HG02588 (cell line): ENCODE data around the gene ACVR1.

Experiments
- ATAC-seq: cut with Tn5 transposase; IDR thresholded peaks from one replicate; pipeline ENCODE4 v1.9.1; 2021; ENCODE audit warnings: mild to moderate bottlenecking, moderate library complexity; ENCODE audit not compliant: unreplicated experiment

ACVR1 gene

GRCh38 chr2:157857881-157858280, 18.2 kb downstream of the ACVR1 start:
- no peak for ATAC-seq

DNA sequence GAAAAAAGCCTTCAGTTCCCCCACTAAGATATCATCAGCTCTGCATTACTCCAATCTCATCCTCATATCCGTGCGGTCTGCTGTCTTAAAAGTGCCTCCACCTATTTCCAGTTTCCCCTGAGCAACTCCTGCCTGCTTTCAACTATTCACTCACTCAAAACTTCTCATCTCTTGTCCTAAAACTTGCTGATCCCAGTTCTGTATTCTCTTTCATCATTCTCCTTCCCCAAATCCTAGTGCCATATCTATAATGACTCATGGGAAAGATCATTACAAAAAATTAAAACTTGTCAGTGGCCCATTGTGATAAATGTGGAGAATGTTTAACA, 20.0 kb downstream of the ACVR1 start:
- no peak for ATAC-seq

- no peak for ATAC-seq
These were observed 22.3 kb downstream of the ACVR1 start for GRCh38 chr2:157853820-157854219.

GRCh38 chr2:157853211-157853610, 22.9 kb downstream of the ACVR1 start:
- no peak for ATAC-seq

DNA sequence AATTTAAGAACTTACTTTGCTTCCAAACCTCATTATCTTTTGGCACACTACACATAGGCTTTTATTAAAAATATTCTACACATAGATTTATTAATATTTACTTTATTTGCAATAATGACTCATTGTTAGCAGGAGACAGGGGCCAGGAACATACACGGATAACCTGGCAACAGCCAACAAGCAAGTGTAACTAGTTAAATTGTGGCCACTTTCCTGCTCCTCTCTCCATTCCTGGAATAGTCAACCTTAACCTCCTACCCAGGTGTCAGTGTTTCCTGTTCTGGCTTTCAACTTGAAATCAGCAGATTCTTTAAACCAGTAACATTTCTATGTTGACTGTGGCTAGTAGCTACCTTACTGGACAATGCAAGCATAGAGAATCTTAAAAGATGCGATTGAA, 26.5 kb downstream of the ACVR1 start:
- ATAC-seq: no peak

- ATAC-seq: no peak
These were observed 27.9 kb downstream of the ACVR1 start for GRCh38 chr2:157848213-157848612.

DNA sequence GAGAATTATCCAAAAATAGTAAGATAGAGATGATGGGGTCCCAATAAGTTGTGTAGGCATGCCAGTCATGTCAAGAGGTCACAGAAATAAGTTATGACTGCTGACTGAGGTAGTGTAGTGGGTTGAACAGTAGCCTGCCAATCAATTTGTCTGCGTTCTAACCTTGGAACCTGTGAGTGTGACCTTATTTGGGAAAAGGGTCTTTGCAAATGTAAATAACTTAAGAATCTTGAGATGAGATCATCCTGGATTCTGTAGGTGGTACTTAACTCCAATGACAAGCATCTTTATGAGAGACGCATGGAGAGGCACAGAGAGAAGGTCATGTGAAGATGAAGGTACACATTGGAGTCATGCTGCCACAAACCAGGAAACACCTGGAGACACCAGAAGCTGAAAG, 31.0 kb downstream of the ACVR1 start:
- ATAC-seq: no peak

DNA sequence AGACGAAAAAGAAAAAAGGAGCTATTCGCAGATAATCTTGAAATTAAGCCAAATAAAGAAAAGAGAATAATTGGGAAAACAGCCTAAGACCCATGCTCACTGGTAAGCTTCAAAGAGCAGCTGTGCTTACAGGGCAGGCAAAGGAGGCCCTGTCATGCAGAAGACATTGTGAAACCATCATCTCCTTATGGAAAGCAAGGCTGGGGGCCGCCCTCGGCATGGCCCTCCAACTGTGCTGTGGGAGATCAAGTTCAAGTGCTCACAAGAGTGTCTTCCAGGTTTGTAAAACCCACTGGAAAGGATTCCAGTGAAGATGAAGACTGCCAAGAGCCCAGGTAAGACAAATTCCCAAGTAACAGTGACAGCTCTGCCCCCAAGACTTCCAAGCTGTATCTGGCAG, 32.2 kb downstream of the ACVR1 start:
- ATAC-seq: no peak

DNA sequence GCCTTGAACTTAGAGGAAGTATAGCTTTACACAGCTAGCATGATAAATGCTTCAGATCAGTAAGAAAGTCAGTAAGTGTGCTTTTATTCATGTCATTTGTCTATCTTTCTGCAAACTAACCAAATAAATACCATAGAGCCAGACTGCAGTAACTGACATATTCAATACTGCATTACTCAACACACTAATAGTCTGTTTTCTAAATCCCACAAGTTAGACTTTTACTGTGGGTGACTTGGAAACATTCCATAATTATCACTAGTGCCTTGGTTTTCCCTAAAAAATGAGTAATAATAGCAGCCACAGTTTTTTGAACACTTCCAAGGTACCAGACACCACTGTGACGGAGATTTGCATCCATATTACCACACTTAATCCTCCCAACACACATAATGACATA, 33.0 kb downstream of the ACVR1 start:
- ATAC-seq: no peak

GRCh38 chr2:157842106-157842879, 33.8 kb downstream of the ACVR1 start:
- ATAC-seq: no peak

DNA sequence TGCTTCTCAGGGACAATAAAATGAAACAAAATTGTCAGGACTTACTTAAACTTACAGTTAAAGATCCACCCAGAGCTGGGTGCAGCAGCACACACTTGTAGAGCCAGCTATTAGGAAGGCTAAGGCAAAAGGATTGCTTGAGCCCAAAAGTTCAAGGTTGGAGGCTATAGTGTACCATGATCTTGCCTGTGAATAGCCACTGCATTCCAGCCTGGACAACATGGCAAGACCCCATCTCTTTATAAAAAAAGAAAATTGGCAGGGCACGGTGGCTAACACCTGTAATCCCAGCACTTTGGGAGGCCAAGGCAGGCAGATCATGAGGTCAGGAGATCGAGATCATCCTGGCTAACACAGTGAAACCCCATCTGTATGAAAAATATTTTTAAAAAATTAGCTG, 34.6 kb downstream of the ACVR1 start:
- ATAC-seq: no peak

DNA sequence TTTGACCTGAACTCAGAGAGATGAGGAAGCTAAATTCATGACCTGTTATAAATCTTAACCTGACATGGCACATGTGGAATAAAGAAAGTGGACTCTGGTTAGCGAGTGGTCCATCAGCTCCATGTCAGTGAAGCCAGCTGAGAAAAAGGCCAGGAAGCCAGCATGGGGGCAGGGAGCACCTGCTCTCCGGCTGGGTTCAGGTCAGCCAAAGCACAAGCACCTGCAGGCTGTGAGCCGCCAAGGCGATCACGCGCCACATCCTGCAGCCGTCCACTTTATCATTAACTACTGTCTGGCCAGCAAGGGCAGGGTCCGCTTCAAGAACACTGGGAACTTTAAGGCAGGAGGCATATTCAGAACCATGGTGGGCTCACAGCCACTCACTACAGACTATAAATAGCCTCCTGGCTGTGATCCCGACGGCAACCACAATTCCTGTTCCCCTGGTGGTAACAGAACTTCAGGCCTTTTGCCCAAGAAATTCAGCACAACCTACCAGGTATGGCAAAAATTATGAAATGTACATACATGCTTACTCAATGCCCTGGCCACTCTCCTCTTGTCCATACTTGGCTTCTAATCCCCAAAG, 35.5 kb downstream of the ACVR1 start:
- no peak for ATAC-seq

GRCh38 chr2:157839822-157840221, 36.3 kb downstream of the ACVR1 start:
- ATAC-seq: no peak

GRCh38 chr2:157839162-157839801, 36.8 kb downstream of the ACVR1 start:
- ATAC-seq: no peak

- no peak for ATAC-seq
These were observed 37.5 kb downstream of the ACVR1 start for GRCh38 chr2:157838442-157839161.

DNA sequence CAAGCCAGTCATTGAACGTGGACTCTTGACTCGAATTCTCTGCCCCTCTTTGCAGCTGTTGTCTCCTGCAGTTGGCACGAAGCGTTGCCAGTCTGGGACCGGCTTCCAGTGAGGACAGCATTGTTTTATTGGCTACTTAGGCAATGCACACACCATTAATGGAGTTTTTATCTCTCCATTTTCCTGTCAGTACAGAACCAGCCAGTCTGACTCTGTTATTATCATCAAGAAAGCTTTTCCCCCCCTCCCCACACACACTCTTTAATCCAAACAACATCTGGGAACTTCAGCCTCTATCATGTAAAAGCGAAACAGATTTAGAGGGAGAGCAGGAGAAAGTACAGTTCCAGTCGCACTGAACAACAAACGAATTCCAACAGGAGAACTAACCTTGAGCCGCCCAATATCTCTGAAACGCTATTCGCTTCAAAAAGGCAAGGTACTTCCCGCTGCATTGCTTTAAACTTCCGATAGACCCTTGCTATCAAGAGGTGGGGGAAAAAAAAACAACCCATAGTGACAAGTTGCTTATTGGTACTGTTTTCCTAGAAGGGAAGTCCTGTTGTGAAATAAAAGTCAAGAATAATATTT, 38.2 kb downstream of the ACVR1 start:
- no peak for ATAC-seq

GRCh38 chr2:157836531-157836930, 39.6 kb downstream of the ACVR1 start:
- no peak for ATAC-seq

GRCh38 chr2:157835425-157835824, 40.7 kb downstream of the ACVR1 start:
- no peak for ATAC-seq

GRCh38 chr2:157835006-157835405, 41.1 kb downstream of the ACVR1 start:
- no peak for ATAC-seq

DNA sequence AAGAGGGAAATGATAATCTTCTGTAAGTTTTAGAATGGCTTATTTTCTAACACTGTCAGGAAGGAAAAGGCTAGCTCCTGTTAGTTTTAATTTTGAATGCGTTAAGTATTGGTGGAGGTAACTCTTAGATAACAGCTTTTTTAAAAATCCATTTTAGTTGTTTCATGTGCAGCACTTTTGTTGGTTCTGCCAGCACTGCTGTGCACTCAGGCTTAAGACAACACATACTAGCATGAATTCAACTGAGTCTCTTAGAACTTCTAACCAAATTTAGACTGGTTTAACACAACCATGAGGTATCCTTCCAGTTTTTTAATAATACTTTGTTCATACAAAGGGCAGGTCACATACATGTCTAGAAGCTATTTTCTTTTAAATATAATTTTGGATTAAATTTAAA, 42.4 kb downstream of the ACVR1 start:
- no peak for ATAC-seq

DNA sequence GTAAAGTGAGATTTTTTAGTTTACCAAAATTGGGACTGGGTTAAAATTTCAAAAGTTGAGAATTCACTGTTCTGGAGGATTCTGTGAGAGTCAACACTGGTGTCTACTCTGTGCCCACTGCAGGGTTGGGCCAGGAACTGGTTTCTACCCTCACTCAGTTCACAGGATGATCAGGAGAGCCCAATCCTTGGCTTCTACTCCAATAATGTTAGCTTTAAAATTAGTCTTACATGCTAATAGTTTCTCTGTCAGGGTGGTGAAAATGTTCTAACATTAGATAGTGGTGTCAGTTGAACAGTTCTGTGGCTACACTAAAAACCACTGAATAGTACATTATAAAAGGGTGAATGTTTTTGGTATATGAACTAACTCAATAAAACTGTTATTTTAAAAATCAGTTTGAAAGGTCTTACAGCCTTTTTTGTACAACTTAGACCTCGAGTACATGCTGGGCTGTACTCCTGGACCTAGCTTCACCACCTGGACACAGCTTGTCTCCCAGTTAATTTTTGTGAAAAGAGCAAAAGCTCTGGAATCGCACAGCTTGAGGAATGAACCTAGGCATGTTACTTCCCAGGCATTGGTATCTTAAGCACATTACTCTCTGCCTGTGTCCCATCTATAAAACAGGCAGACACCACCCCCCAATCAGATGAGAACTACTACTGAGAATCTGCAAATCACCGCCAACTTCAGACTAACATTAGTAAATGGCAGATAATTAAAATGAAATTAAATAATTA, 44.4 kb downstream of the ACVR1 start:
- no peak for ATAC-seq
